NB4 (cell line): ENCODE data around the gene MUSTN1.

Source experiments
- DNase-seq: peaks from one replicate; pipeline ENCODE4 v3.0.0; 2010; ENCODE audit warnings: low read depth
- H3K4me3 ChIP-seq: one replicate; pipeline ENCODE4 v1.5.1; 2011; ENCODE audit warnings: mild to moderate bottlenecking, low read depth, low read length, moderate library complexity
- MYC ChIP-seq: IDR thresholded peaks from 2 replicates; pipeline ENCODE4 v1.6.1; 2011; ENCODE audit warnings: low read depth, low read length
- POLR2A ChIP-seq: IDR thresholded peaks from 2 replicates; pipeline ENCODE4 v1.6.1; 2011; ENCODE audit warnings: mild to moderate bottlenecking; ENCODE audit not compliant: insufficient read length; ENCODE audit errors: extremely low read depth
- TF ChIP-seq, protein P1 (sequence below): IDR thresholded peaks from one replicate; pipeline ENCODE4 v1.5.1; 2012; ENCODE audit warnings: low read depth, low read length
- TF ChIP-seq, protein P2 (sequence below): IDR thresholded peaks from 2 replicates; pipeline ENCODE4 v1.6.1; 2011; ENCODE audit warnings: low read depth, low read length

MUSTN1 gene

DNA sequence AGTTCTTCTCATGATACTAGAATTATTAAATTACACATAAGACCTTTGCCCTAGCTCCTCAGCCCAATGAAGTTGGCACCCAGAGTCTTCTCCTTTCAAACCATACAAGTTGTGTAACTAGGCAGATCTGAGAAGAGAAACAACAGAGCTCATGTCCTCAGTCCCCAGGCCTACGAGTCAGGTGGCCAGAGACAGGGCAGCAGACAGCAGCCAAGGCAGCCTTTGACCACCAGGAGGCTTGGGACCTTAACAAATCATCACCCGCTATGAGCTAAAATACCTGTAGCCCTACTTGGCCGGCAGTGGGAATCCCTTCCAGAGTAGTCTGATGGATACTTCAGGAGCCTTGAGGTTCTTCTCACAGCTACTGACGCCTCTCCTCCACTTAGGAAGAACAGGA, 44.3 kb upstream of the MUSTN1 start:
- no peak overlapping the region for H3K4me3 ChIP-seq
- TF ChIP-seq MYC (no peak), POLR2A (no peak)
- TF ChIP-seq, protein P1, sequence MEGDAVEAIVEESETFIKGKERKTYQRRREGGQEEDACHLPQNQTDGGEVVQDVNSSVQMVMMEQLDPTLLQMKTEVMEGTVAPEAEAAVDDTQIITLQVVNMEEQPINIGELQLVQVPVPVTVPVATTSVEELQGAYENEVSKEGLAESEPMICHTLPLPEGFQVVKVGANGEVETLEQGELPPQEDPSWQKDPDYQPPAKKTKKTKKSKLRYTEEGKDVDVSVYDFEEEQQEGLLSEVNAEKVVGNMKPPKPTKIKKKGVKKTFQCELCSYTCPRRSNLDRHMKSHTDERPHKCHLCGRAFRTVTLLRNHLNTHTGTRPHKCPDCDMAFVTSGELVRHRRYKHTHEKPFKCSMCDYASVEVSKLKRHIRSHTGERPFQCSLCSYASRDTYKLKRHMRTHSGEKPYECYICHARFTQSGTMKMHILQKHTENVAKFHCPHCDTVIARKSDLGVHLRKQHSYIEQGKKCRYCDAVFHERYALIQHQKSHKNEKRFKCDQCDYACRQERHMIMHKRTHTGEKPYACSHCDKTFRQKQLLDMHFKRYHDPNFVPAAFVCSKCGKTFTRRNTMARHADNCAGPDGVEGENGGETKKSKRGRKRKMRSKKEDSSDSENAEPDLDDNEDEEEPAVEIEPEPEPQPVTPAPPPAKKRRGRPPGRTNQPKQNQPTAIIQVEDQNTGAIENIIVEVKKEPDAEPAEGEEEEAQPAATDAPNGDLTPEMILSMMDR, result peak; percentile 5
- DNase-seq, result no peak

DNA sequence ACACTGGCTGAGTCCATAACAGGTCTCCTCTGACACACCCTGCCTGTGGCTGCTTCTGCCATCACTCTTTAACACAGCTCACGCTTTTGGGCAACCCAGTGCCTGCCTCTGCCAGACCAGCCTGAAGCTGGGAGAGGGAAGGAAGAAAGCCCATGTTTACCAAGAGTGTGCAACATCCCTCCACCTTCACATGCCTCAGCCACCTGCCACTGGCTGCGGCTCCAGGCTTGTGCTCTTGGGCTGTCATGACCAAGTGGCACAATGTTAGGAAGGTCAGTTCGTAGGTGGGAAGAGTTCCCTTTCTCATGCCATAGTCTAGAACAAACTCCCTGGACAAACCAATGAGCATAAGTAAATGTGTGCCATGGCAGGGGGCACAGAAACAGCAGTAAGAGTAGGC, 42.3 kb upstream of the MUSTN1 start:
- H3K4me3 ChIP-seq, result no peak overlapping the region
- TF ChIP-seq, protein P1, result no peak
- no peak for TF ChIP-seq MYC
- TF ChIP-seq, protein P2, sequence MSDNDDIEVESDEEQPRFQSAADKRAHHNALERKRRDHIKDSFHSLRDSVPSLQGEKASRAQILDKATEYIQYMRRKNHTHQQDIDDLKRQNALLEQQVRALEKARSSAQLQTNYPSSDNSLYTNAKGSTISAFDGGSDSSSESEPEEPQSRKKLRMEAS, result no peak
- TF ChIP-seq POLR2A, result no peak
- DNase-seq, result no peak

DNA sequence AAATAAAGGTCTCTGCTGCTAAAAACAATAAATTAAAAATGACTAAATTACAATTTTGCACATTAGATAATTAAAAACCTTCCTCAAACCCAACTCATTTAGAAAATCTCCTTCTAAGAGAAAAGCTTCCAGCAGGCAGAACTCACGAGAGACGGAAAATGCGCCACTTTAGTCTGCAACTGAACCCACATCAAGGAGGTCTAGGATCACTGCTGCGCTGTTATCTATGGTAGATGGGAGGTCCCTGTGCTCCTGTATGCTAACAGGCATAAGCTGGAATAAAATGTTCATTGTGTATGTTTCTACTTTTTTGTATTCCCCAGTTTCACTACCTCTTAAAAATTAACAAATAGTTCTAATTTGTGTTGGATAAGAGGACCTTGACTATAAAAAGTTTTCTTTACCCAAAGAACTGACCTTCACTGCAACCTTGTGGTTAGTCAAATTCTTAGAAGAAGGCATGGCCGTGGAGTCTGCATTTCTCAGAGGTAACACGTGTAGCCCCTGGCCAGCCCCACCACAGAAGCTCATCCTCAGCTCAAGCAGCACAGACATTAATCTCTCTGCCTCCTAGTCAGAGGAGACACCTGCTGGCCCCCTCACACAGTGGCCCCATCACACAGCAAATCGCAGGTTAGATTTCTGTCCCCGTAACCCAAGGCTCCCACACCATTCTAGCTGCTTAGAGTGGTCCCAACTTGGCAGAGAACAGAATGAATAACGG, 40.2 kb upstream of the MUSTN1 start:
- no peak for DNase-seq
- no peak overlapping the region for H3K4me3 ChIP-seq
- TF ChIP-seq, protein P1, result no peak

DNA sequence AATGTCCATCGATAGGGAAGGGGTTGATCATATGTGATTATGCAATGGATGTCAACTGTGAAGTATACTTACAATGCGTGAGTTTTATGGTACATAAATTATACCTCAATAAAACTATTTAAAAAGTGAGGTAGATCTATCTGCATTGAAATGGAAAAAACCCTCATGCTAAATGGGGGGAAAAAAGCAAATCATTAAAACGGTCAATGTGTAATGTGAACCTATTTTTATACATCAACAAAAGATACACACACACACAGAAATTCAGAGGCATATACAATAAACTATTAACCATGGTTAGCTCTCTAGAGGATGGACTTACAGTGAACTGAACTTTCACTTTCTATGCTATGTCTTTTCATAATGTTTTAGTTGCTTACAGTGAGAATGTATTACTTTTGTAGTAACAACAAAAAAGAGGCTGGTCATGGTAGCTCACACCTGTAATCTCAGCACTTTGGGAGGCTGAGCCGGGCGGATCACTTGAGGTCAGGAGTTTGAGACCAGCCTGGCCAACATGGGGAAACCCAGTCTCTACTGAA, 39.4 kb upstream of the MUSTN1 start:
- TF ChIP-seq POLR2A (no peak), MYC (no peak)
- TF ChIP-seq, protein P2, result no peak
- TF ChIP-seq, protein P1, result no peak
- H3K4me3 ChIP-seq, result no peak overlapping the region
- no peak for DNase-seq

DNA sequence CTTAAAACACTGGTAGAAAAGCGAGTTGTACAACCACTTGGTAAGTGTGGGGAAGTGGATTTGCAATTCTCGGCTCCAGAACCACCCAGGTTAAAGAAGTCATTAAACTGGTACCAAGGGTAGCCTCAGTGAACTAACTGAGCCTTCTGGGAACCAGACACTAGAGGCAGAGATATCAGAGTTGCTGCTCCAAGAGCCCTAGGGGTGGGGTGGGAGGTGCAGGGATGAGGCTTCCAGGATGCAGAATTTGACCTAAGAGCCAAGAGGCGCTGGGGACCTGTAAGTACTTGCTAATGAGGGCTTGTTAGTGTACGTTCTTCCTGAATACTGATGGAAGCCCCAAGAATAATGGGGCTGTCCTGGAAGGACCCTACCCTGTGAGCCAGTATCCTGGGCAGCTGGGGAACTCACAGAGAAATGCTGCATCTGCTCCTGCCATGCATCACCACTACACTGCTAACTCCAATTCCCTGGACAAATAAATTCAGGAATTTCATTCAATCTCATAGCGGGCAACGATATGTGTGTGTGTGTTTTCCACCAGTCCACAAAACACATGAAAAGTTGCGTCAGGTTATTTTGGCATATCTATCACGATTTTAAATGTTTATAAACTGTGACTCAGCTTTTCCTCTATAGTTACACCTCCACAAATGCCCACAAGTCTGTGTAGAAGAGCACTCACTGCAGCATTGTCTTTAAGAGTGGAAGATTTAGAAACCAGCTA, 38.8 kb upstream of the MUSTN1 start:
- DNase-seq, result peak; percentile 35
- H3K4me3 ChIP-seq, result no peak overlapping the region
- TF ChIP-seq POLR2A (no peak), MYC (no peak)
- TF ChIP-seq, protein P1, result no peak

DNA sequence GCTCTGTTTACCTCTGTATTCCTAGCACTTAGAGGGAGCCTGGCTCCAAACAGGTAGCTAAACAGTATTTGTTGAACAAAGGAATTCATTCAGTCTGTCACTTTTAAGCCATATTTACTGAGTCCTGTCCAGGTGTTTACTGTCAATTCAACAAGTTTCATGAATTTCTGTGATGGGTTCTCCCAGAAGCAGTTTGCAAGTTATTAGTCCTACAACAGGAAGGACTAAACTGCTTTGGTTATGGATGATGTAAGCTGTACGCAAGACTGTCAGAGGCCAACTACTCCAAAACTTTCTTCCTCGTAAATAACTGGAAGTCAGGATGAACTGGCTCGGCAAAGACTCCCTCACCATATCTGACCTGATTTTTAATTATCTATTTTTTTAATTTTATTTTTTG, 37.4 kb upstream of the MUSTN1 start:
- H3K4me3 ChIP-seq, result no peak overlapping the region
- no peak for DNase-seq
- TF ChIP-seq, protein P2, result no peak
- TF ChIP-seq, protein P1, result no peak
- TF ChIP-seq MYC (no peak), POLR2A (no peak)
